NCI-H1930 (cell line): ENCODE results near the gene GGA1.
"Not testable (repeated sequence)": the region's sequence is repeated elsewhere in the genome, so short reads cannot be mapped to it uniquely, and the experiment has no call there.

Source experiments
- DNase-seq, 2 experiments: peaks; one replicate each; lab custom pipeline; 2025; lab: John Stamatoyannopoulos, UW

GGA1 gene

DNA sequence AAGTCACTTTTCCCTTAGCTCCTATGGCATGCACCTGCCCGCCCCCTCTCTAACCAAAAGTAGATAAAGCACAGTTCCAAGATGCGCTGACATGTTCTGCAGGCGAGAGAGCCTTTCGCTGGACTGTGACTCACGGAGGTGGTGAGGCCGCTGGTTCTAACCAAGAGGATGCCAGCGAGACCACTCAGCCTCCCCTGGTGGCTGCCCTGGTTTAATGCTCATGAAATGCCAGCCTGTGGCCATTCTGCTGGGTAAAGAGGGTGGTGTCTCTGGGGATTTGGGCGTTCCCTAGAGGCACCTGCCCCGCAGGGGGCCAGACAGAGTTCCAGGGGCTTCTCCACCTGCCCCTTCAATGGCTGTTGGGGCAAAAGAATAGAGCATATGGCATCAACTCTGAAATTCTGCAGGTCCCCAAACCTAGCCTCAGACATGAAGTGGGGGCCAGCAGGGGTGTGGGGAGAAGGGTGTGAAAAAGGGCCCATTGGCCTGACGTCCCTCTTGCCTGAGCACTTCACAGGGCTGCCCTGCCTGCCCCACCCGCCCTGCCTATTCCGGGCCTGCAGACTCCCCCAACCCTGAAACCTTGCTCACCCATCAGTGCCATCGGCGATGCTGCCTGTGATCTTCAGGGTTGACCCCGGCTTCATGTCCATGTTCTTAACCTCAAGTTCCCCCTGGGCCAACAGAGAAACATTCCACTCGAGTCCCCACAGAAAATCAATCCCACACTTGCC lies 37.2 kb upstream of the GGA1 start:
- no peak for DNase-seq

DNA sequence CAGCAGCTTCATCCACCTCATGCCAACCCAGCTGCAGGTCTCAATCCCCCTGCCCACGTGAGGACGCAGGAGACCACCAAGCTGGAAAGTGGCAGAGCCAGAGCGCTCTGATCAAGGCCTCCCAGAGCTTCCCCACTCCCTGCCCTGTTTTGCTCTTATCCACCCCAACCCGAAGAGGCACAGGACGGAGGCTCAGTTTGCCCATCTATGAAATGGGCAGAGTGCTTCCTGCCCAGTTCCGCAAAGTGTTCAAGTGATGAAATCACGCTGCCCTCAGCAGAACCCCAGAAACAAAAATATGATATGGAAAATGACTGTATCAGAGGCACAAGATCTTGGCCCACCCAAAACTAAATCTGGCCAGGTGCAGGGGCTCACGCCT lies 36.7 kb upstream of the GGA1 start:
- no peak for DNase-seq

DNA sequence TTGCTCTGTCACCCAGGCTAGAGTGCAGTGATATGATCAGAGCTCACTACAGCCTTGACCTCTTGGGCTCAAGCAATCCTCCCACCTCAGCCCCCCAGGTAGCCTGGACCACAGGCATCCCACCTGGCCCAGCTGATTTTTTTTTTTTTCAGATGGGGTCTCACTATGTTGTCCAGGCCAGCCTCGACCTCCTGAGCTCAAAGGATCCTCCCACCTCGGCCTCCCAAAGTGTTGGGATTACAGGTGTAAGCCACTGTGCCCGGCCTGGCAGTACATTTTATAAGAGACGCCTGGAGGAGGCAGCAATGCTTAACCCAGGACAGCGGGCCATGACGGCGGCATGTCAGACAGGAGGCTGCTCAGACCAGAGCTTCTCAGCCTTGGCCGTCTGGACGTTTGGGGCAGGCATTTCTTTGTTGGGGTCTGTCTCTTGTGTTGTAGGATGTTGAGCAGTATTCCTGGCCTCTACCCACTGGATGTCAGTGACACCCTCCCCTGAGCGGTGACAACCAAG lies 33.1 kb upstream of the GGA1 start:
- no peak for DNase-seq

DNA sequence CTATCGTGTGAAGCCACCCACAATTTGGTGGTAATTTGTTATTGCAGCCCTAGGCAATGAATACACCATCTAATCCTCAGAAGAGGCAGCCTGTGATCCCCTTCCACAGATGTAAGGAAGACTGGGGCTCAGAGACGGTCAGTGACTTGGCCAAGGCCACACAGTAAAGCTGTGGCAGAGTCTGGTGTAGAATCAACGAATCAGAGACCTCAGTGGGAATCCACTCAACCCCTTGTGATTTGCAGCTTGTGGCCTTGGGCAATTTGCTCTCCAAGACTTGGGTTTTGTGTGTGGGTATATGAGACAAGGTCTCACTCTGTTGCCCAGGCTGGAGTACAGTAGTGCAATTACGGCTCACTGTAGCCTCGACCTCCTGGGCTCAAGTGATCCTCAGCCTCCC lies 30.6 kb upstream of the GGA1 start:
- no peak for DNase-seq

DNA sequence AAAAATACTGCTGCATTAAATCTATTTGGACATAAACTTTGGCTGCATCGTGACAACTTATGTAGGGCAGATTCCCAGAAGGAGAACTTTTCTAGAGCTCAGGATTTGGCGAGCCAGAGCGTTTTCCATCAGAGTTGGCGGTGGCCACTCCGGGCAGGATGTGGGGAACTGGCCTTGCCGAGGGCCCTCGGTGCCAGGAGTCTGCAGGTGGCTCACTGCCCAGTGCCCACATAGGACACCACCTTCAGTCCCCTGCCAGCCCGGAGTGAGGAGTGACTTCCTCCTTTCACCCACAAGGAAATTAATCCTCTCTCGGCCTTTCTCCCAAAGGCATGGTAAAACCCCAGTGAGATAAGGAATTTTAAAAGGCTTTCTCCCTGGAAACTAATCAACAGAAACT lies 27.1 kb upstream of the GGA1 start:
- no peak for DNase-seq

DNA sequence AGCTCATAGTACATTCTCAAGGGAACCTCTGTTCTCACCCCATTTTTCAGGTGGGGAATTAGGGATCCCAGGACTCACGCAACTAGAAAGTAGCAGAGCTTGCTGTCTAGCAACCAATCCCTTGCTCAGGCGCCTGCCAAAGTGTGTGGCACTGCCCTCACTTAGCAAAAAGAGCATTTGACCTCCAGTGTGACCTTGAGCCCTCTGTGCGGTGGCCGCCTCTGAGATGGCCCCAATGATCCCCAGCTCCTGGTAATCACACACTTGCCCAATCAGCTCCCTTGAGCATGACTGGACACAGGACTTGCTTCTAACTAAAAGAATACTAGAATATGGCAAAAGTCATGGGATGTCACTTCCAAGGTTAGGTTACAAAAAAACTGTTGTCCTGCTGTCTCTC lies 26.1 kb upstream of the GGA1 start:
- DNase-seq = no peak

DNA sequence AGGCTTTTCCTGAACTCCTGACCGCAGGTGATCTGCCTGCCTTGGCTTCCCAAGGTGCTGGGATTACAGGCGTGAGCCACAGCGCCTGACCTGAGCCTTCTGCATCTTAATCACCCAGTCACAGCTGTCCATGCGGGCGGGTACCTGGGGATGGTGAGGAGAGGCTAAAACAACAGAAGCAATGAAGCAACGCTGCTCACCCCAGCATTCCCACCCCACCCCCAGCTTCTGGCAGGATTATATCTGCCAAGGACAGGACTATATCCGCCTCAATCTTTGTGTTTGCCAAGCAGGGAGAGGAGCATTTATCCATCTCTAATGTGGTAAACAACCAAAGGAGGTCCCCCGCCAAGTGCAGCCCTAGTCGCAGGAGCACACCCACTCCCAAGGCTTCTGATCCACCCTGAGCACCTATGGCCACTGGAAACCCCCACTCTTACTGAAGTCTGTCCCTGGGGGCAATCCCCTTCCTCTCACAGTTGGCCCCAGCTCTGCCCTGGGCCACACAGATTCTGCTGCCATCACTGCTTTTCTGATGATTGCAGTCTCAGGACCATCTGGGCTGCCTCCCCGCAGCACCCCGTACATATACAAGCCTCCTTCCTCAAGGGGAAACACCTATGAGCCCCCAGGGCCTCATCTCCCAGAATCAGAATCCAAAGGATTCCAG lies 20.0 kb upstream of the GGA1 start:
- DNase-seq = no peak

DNA sequence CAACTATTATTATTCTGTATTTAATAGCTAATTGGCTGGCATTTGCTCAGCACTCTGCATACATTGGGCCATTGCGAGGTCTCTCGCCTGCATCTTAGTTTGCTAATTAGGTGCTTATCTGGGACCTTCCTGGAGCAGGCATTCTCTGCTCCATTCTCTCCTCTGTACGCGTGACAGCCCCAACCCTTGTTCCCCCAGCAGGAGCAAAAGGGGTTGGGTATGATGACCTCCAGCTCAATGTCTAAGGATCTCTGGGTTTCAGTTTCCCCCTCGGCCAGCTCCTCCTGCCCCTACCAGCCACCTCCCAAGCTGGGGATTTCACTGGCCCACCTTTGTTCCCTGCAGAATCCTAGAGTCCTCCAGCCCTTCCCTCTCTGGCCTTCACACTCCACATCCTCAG lies 19.0 kb upstream of the GGA1 start:
- no peak for DNase-seq

DNA sequence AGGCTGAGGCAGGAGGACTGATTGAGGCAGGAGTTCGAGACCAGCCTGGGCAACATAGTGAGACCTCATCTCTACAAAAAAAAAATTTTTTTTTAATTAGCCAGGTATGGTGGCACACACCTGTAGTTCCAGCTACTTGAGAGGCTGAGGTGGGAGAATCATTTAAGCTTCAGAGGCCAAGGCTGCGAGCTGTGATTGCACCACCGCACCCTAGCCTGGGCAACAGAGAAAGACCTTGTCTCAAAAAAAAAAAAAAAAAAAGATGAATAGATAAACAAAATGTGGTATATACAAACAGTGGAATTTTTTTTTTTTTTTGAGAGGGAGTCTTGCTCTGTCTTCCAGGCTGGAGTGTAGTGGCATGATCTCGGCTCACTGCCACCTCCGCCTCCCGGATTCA lies 17.6 kb upstream of the GGA1 start:
- not testable (repeated sequence) for DNase-seq

DNA sequence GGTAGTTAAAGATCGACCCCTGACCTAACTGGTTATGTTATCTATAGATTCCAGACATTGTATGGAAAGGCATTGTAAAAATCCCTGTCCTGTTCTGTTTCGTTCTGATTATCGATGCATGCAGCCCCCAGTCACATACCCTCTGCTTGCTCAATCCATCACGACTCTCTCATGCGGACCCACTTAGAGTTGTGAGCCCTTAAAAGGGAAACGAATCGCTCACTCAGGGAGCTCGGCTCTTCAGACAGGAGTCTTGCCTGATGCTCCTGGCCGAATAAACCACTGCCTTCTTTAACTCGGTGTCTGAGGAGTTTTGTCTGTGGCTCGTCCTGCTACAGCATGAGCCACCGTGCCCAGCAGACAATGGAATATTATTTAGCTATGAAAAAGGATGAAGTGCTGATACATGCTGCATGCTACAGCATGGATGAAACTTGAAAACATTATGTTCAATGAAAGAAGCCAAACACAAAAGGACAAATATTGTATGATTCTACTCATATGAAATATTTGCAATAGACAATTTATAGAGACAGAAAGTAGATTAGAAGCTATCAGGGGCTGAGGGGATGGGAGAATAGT lies 16.7 kb upstream of the GGA1 start:
- no peak for DNase-seq

DNA sequence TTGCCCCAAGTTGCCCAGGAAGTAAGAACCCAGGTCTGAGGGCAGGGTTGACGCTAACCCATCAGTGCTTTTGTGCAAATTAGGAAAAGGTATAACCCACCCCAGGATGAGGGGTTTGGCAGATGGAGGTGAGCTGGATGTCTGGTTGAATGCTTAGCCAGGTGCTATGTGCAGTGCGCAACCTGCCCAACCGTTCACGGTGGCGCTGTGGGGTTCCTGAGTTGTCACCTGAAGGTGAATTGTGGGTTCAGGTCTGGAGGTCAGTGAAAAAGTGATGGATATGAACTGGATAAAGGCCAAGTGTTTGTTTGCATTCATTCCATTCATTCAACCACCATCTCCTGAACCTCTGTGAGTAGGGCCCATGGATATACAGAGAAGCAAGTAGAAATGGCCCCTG lies 14.4 kb upstream of the GGA1 start:
- no peak for DNase-seq

DNA sequence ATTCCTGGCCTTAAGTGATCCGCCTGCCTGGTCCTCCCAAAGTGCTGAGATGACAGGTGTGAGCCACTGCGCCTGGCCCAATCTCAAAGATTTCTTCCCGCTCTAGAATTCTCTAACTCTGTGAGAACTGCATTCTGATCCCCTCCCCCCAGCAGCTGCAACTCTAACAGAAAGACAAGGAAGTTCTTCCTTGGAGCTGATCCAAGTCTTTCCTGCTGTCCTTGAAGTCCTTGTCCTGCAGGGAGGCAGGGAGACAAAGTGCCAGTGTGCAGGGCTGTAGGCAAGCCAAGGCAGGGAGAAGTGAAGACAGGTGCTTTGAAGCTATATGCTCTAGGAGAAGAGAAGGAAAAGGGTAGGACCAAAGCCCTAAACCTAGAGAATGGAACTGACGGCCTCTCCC lies 9.5 kb upstream of the GGA1 start:
- DNase-seq = no peak

DNA sequence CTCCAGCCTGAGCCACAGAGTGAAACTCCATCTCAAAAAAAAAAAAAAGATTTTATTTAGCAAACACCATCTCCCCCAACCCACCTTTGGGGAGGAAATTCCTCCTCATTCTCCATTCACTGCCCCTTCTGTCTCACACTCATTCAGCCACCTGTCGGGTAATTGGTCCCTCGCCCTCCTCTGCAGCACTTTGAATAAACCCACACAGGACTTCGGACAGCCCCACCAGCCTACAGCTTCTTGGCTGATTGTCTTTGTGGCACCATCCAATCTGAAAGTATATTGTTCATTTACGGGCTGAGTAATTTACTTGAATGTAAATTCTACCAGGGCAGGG lies 7.5 kb upstream of the GGA1 start:
- no peak for DNase-seq

DNA sequence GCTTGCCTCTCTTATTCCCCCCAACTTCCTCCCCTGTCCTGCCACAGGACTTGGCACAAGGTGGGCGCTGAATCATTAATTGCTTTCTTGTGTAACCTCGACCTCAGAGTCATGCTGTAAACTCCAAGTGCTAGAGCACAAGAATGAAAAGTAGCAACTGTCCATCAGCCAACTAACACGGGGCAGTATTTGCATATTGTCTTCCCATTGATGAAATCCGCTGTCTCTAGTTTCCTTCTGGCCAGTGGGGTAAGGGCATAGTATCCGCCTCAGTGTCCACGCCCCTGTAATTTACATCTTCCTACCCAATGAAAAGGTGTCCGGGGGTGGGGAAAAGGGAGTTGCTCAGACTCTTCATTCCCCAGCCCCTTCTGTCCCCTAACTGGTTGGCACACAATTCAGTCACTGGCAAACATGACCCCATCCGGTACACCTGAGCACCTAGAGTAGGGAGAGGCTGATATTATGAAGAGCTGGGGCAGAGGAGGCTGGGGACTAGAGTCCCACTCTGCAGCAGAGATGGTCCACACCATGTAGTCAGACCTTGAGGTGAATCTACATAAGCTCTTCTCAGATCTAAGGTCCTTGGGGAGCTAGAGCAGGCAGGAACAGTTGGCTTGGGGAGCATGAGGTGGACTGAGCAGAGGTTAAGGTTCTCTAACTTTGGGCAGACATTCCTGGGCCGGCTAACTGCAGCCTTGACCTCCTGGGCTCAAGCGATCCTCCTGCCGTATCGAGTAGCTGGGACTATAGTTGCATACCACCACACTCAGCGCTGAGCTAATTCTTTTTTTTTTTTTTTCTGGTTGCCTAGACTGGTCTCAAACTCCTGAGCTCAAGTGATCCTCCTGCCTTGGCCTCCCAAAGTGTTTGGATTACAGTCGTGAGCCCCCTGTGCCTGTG lies 6.8 kb upstream of the GGA1 start:
- DNase-seq = no peak

DNA sequence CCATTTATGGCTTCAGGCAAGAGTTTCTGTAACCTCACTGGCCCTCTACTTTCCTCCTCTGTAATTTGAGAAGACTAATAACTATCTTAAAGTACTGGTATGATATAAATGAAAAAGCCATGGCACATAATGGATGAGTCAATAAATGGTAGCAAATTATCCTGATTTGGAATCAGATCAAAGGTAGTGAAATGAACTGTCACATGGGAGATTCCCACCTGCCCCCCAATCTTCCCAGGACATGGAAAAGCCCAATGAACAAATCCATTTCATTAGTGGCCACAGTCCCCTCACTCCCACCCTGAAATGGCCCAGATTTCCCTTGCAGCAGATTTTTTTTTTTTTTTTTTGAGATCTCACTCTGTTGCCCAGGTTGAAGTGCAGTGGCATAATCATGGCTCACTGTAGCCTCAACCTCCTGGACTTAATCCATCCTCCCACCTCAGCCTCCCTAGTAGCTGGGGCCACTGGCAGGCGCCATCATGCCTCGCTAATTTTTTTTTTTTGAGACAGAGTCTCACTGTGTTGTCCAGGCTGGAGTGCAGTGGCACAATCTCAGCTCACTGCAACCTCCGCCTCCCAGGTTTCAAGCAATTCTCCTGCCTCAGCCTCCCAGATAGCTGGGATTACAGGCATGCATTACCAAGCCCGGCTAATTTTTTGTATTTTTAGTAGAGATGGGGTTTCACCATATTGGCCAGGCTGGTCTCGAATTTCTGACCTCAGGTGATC lies 5.9 kb upstream of the GGA1 start:
- not testable (repeated sequence) for DNase-seq

DNA sequence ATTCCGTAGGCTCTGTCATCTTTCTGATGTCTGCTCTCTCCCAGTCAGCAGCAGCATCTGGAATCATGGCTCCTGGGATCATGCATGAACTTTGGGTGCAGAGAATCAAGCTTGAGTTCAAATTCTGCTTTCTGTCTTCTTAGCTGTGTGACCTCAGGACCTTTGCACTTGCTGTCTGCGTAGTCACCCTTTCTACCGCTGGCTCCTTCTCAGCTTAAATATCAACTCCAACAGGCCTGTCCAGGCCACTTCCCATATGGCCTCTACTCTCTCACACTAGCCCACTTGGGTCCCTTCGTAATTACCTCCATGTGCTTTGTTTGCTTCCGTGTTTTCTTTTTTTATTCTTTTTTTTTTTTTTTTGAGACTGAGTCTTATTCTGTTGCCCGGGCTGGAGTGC lies 4.6 kb upstream of the GGA1 start:
- DNase-seq = no peak

DNA sequence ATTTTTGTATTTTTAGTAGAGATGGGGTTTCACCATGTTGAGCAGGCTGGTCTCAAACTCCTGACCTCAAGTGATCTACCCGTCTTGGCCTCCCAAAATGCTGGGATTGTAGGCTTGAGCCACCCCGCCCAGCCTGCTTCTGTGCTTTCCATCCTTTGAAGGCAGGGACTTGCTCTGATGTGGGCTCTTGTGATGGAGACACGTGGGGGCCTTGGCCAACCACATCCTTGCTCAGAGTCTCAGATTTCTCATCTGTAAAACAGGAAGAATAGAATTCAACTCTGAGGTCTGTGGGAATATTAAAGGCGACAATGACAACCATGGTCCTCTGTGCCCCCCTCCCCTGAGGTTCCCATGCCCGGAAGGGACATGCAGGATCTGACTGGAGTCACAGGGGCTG lies 3.8 kb upstream of the GGA1 start:
- DNase-seq = no peak

DNA sequence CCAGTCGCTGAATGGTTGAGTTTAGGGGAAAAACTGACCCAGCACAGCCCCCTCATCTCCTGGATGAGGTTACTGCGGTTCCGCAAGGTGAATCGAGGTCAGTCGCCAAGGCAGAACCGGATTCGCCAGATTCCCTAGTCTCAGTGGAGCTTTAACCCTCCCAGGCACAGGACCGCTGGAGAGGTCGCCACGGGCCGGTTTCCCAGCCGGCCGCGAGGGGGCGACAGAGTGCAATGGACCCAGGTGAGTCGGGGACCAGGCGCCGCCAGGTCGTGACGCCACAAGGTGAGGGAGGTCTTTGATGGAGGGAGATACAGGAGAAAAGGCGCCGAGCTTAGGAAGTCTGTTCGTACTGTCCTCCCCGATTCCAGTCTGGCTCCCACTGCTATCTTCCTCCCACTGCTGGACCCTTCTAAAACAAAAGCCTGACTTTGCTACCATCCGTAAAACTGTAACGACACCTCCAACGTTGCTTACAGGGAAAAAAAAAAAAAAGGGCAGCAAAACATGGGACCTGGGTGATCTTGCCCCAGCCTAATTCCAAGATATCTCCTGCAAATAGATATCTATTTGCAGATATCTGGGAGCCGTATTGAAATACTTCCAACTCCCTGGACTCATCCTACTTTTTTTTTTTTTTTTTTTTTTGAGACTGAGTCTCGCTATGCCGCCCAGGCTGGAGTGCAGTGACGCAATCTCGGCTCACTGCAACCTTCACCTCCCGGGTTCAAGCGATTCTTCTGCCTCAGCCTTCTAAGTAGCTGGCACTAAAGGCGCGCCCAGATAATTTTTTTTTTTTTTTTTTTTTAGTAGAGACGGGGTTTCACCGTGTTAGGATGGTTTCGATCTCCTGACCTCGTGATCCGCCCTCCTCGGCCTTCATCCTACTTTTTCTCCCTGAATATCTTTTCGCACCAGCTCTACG lies 1.4 kb upstream of the GGA1 start:
- peak; percentile 89 to 91 for DNase-seq

DNA sequence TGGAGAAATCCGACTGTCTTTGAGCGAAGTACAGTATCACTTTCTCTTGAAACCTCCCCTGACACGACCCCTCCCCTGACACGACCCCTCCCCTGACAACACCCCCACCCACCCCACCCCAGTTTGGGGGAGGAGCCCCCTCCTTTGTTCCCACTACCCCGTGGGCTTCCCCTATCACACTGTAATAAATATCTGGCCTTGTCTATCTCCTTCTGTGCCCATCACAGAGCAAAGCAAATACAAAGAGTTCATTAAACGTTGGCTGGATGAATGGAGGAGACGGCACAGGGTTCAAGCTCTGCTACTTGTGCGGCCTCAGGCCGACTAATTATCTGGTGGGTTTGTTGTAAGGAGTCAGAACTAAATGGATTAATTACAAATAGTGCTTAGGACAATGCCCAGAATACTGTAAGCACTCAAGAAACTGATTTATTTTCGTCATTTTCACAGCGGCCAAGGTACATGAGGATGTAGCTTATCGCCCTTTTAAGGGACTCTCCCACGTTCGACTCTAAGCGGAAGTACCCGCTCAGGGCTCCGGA lies 628 bp upstream of the GGA1 start:
- DNase-seq = no peak
